Right kidney (tissue), 1 donor: ENCODE results near the gene SARDH.

ENCODE experiments used
- DNase-seq: peaks from one replicate; pipeline ENCODE4 v3.0.0-alpha.2; 2016

Gene SARDH

GRCh38 chr9:133701981-133702797, 36.0 kb downstream of the SARDH start:
- peak; percentile 47 for DNase-seq

- DNase-seq: peak; percentile 15
Measured at GRCh38 chr9:133701321-133701980, 36.7 kb downstream of the SARDH start.

GRCh38 chr9:133700819-133701320, 37.3 kb downstream of the SARDH start:
- no peak for DNase-seq

GRCh38 chr9:133699546-133699945, 38.6 kb downstream of the SARDH start:
- DNase-seq: no peak

- no peak for DNase-seq
Measured at GRCh38 chr9:133696071-133696472, 42.1 kb downstream of the SARDH start.

GRCh38 chr9:133694686-133695085, 43.5 kb downstream of the SARDH start:
- DNase-seq: no peak

GRCh38 chr9:133693703-133694529, 44.2 kb downstream of the SARDH start:
- no peak for DNase-seq

- no peak for DNase-seq
Measured at GRCh38 chr9:133693116-133693515, 45.0 kb downstream of the SARDH start.

GRCh38 chr9:133692364-133692985, 45.7 kb downstream of the SARDH start:
- no peak for DNase-seq

- DNase-seq: no peak
Measured at GRCh38 chr9:133691626-133692363, 46.4 kb downstream of the SARDH start.

GRCh38 chr9:133691191-133691590, 47.0 kb downstream of the SARDH start:
- DNase-seq: no peak

- peak; percentile 35 for DNase-seq
Measured at GRCh38 chr9:133690081-133690561, 48.0 kb downstream of the SARDH start.

- DNase-seq: no peak
Measured at GRCh38 chr9:133689151-133689763, 48.9 kb downstream of the SARDH start.

GRCh38 chr9:133687856-133688761, 50.0 kb downstream of the SARDH start:
- no peak for DNase-seq

GRCh38 chr9:133686642-133687575, 51.2 kb downstream of the SARDH start:
- no peak for DNase-seq

GRCh38 chr9:133685653-133686609, 52.2 kb downstream of the SARDH start:
- no peak for DNase-seq

- no peak for DNase-seq
Measured at GRCh38 chr9:133684936-133685361, 53.2 kb downstream of the SARDH start.
